Stimulated activated CD4-positive, alpha-beta T cell treated with anti-CD3 and anti-CD28 coated beads, Interleukin-15, amount 100 ng/mL, for 1 hour (primary cell): Measurements from ENCODE around the gene BBS9.

ENCODE experiments used
- DNase-seq, 2 donors: peaks; one replicate each; pipeline ENCODE4 v3.0.0-alpha.2; 2020; ENCODE audit warnings: low read depth in 1 of 2, low spot score in 1 of 2

The BBS9 gene

GRCh38 chr7:33536398-33537103 lies 407.2 kb downstream of the BBS9 start:
- DNase-seq, result no peak

GRCh38 chr7:33537104-33537477 lies 407.7 kb downstream of the BBS9 start:
- no peak for DNase-seq

- DNase-seq, result no peak
These were observed 409.8 kb downstream of the BBS9 start for GRCh38 chr7:33539198-33539597.

- no peak for DNase-seq
These were observed 410.5 kb downstream of the BBS9 start for GRCh38 chr7:33539659-33540400.

- no peak for DNase-seq
These were observed 418.5 kb downstream of the BBS9 start for GRCh38 chr7:33547880-33548279.

- DNase-seq, result no peak
These were observed 421.0 kb downstream of the BBS9 start for GRCh38 chr7:33550363-33550762.

GRCh38 chr7:33550979-33551378 lies 421.6 kb downstream of the BBS9 start:
- DNase-seq, result no peak

GRCh38 chr7:33554046-33554445 lies 424.7 kb downstream of the BBS9 start:
- no peak for DNase-seq

GRCh38 chr7:33554576-33554975 lies 425.2 kb downstream of the BBS9 start:
- DNase-seq, result no peak

- DNase-seq, result no peak
These were observed 427.1 kb downstream of the BBS9 start for GRCh38 chr7:33556472-33556871.

GRCh38 chr7:33558549-33559323 lies 429.4 kb downstream of the BBS9 start:
- DNase-seq, result no peak

- DNase-seq, result no peak
These were observed 430.0 kb downstream of the BBS9 start for GRCh38 chr7:33559324-33559710.

GRCh38 chr7:33562996-33563395 lies 433.6 kb downstream of the BBS9 start:
- DNase-seq, result no peak

- DNase-seq, result no peak
These were observed 434.3 kb downstream of the BBS9 start for GRCh38 chr7:33563651-33564050.

GRCh38 chr7:33578166-33578565 lies 448.8 kb downstream of the BBS9 start:
- DNase-seq, result no peak

- DNase-seq, result no peak
These were observed 449.7 kb downstream of the BBS9 start for GRCh38 chr7:33578881-33579672.

- DNase-seq, result no peak
These were observed 450.3 kb downstream of the BBS9 start for GRCh38 chr7:33579673-33579960.

GRCh38 chr7:33581236-33581635 lies 451.9 kb downstream of the BBS9 start:
- no peak for DNase-seq

- DNase-seq, result no peak
These were observed 452.7 kb downstream of the BBS9 start for GRCh38 chr7:33582104-33582503.

- no peak for DNase-seq
These were observed 453.2 kb downstream of the BBS9 start for GRCh38 chr7:33582533-33582932.

- no peak for DNase-seq
These were observed 460.5 kb downstream of the BBS9 start for GRCh38 chr7:33589911-33590310.
